Measurements from ENCODE around the gene CTSZ. TPM values are rescaled to one million over a fixed set of nuclear protein-coding genes. Genes with fewer than 3 reads are reported as not detected.

CTSZ gene
- total and polyA plus RNA-seq, 2 experiments from 2014 or later, result 0.58 to 41.4 TPM

Other genes with a start within 250 kb of the CTSZ start
- gene GNAS-AS1, start 156.4 kb downstream of the CTSZ start, total RNA-seq (2014; rRNA removed; shearing (Covaris generic)), result 12.1 and 15.0 TPM in 2 replicates
- gene GNAS-AS1, start 156.4 kb downstream of the CTSZ start, polyA plus RNA-seq (2016; fragmentation: Nextera tagmentation; extraction: Ambion mirVana), result 11.3 and 12.3 TPM in 2 replicates
- gene GNAS, start 154.5 kb downstream of the CTSZ start, total RNA-seq (2014; rRNA removed; shearing (Covaris generic)), result 1,032 and 1,042 TPM in 2 replicates
- gene GNAS, start 154.5 kb downstream of the CTSZ start, polyA plus RNA-seq (2016; fragmentation: Nextera tagmentation; extraction: Ambion mirVana), result 917 and 940 TPM in 2 replicates
- gene NELFCD, start 26.0 kb downstream of the CTSZ start, total RNA-seq (2014; rRNA removed; shearing (Covaris generic)), result 67.0 and 75.8 TPM in 2 replicates
- gene NELFCD, start 26.0 kb downstream of the CTSZ start, polyA plus RNA-seq (2016; fragmentation: Nextera tagmentation; extraction: Ambion mirVana), result 52.1 and 52.9 TPM in 2 replicates
- not detected in 2 replicates for gene TUBB1, start 12.2 kb upstream of the CTSZ start, total RNA-seq (2014; rRNA removed; shearing (Covaris generic))
- gene TUBB1, start 12.2 kb upstream of the CTSZ start, polyA plus RNA-seq (2016; fragmentation: Nextera tagmentation; extraction: Ambion mirVana), result not detected in 2 replicates
- gene ATP5F1E, start 25.1 kb upstream of the CTSZ start, total RNA-seq (2014; rRNA removed; shearing (Covaris generic)), result 8.5 and 12.9 TPM in 2 replicates
- gene ATP5F1E, start 25.1 kb upstream of the CTSZ start, polyA plus RNA-seq (2016; fragmentation: Nextera tagmentation; extraction: Ambion mirVana), result 211 and 233 TPM in 2 replicates
- 43.6 and 47.4 TPM in 2 replicates for gene PRELID3B, start 35.5 kb upstream of the CTSZ start, total RNA-seq (2014; rRNA removed; shearing (Covaris generic))
- 33.4 and 42.7 TPM in 2 replicates for gene PRELID3B, start 35.5 kb upstream of the CTSZ start, polyA plus RNA-seq (2016; fragmentation: Nextera tagmentation; extraction: Ambion mirVana)
- gene ZNF831, start 156.6 kb upstream of the CTSZ start, total RNA-seq (2014; rRNA removed; shearing (Covaris generic)), result not detected in 2 replicates
- gene ZNF831, start 156.6 kb upstream of the CTSZ start, polyA plus RNA-seq (2016; fragmentation: Nextera tagmentation; extraction: Ambion mirVana), result not detected in 2 replicates